GM21786 (cell line): Measurements from ENCODE around the gene EHD1.
A peak's percentile ranks its signal among the peaks of the same experiment; 100 is the strongest.
"Not testable (repeated sequence)": the region's sequence is repeated elsewhere in the genome, so short reads cannot be mapped to it uniquely, and the experiment has no call there.

Experiments
- ATAC-seq: cut with Tn5 transposase; IDR thresholded peaks from one replicate; pipeline ENCODE4 v1.9.1; 2021; ENCODE audit not compliant: unreplicated experiment

Gene EHD1

DNA sequence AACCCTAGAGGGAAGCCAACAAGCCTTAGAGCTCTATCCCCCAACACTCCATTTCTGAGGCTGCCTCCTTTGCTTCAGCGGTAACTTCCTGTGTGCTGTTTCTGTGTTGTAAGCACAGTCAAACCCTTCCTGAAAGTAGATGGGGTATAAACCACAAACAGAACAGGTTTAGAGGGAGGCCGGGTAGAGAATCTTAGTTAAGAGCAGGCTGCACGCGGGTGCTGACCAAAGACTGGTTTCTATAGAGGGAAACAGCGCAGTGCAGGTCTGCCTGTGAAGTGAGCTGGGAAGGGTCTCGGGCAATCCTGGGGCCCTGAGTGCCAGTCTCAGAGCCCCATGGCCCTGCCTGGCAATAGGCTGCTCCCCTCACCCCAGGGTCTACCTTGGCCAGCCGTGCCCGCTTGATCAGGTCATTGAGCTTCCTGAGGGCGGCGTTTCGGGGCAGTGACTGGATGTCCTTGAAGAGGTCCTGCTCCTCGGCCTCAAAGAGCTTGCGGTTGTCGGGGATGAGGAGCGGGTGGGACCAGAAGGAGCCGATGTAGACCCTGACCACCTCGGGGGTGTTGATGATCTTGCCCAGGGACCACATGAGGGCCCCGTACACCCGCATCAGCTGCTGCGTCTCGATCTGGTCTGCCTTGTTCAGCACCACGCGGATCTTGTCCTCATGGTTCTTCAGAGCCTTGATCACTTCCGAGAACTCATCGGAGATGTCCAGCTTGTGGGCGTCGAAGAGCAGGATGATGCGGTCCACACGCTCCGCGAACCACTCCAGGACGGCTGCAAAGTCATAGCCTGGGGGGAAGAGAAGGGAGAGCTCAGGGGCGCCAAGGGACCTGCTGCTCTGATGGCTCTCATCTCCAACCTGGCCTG is 18.6 kb downstream of the EHD1 start:
- peak; percentile 65 for ATAC-seq

DNA sequence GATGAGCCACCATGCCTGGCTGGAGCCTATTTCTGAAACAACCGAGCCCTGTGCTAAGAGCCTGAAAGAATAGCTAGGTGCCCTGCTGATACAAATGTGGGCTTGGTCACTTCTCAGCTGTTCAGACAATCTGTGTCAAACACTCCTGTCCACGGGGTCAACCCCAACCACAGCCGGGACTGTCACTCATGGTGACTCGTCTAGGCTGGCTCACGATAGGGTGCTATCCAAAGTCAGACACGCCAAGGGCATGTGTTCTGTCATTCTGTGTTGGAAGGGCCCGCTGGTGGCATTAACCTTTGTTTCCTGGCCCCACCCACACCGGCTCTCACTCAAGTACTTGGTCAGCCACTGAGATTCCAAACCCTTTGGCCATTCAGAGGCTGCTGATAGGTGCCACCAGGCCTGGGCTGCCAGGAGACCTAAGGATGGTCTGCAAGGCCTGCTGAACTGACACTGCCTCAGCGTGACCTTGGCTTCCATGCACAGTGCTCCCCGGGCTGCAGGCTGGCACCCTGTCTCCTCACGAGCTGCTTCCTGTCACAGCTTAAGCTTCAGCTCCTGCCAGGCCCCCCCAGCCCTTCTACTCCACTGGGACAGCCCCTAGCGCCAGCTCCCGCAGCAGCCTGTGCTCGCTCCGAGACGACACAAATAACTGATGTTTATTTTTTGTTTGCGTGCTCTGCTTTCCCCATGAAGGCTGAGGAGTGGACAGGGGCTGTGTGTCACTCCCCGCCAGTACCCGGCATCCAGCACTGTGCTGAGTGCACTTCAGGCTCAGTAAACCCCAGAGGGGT is 19.8 kb downstream of the EHD1 start:
- ATAC-seq = no peak

DNA sequence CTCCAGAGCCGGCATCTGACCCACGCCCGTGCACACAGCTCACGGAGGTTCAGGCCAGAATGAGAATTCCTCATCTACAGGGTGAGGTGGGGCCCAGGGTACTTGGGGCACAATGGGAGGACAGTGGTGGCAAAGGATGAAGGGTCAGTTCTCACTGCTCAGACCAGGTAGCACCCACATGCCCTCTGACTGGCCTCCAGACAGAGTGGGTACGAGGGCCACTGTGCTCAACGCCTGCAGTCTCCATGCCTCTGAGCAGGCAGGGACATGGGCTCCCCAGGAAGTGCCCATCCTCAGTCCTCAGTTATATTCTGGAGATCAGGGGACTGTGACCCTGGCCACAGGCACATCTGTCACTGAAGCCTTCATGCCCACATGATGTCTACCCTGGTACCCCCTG is 20.9 kb downstream of the EHD1 start:
- no peak for ATAC-seq

DNA sequence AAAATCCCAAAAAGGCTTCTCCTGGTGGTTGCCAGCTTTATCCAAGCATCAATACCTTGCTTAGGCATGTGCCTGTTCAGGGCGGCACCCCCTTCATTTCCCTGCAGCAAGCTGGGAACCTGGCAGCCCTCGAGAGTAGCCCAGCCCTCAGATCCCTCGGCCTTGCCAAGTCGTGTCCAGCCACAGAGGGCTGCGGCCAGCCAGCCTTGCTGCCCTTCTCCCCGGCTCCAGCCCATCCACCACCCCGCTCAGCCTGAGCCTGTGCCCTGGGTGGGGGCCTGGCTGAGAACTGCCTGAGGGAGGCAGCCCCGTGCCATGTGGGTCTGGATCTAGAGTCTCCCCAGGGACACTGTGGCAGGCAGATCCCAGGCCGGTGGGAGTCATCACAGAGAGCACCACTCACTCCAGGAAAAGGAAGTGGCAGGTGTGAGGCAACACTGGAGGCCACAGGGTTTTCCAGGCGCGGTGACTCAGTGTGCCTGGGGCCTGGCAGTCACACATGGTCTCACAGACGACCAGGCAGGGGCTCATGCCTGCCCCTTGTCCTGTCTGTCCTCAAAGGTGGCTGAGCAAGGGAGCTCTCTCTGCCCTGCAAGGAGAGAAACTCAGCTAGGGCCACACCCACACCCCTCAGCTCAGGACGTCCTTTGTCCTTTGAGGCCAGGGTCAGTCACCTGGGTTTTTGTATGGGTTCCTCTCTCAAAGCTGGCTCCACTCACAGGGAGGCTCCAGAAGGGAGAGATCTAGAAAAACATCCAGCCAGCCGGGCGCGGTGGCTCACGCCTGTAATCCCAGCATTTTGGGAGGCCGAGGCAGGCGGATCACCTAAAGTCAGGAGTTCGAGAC is 21.8 kb downstream of the EHD1 start:
- ATAC-seq = no peak

DNA sequence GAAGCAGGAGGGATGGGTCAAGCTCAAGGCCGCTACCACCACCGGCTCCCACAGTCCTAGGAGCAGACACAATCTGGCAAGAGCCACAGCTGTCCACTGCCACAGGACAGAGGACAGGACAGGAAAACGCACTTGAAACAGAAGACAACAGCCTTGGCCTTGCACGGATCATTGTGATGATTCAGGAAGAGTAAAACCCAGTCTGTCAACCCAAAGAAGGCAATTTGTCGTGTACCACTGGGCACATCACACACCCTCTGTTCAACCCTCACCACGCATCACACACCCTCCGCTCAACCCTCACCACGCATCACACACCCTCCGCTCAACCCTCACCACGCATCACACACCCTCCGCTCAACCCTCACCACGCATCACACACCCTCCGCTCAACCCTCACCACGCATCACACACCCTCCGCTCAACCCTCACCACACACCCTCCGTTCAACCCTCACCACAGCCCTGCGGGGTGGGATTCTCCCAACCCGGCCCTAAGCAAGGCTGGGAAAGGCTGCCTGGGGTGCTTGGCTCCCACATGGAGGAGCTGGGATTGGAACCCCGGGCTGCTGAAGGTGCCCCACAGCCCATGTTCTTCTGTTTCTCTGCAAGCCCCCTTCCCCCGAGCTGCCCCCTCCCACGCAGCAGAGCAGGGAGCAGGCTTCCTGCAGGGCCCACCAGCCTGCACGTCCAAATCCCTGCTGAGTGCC is 22.7 kb downstream of the EHD1 start:
- ATAC-seq = no peak

DNA sequence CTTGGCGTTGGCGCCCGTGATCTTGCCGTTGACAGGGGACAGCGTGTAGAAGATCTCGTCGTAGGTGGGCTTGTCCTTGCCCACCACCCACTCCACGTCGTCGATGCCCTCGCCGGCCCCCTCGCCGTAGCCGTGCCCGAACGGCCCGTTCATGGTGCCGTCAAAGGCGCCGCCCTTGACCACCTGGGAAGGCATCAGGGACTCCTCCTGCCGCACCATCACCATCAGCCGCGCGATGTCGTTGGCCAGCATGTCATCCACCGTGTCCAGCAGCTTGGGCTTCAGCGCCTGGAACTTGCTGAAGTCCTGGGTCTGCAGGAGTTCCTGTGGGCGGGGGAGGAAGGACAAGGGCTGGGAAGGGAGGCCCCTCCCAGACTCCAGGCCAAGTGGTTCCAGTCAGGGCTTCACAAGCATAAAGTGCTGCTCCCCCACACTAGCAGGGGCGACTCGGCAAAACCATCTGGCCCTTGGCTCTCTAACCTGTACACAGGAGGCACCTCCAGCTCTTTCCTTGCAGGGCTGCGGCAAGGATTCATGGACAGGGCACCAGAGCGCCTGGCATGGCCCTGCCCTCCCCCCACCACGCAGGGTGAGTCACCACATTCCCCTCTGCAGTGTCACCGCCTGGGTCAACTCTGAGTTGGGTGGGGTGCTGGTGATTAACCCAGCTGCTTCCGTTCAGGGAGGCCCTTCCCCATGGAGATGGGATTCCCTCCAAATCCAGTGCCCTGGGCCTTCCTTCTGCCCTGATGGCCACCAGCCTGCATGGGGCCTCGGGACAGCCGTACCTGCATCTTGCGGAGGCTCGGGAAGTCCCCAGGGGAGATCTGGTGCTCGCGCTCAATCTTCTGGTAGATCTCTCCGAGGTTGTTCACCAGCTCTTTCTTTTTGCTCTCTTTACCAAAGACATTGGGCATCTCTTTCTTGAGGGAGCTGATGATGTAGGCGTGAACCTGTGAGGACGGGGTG is 23.6 kb downstream of the EHD1 start:
- ATAC-seq = no peak

DNA sequence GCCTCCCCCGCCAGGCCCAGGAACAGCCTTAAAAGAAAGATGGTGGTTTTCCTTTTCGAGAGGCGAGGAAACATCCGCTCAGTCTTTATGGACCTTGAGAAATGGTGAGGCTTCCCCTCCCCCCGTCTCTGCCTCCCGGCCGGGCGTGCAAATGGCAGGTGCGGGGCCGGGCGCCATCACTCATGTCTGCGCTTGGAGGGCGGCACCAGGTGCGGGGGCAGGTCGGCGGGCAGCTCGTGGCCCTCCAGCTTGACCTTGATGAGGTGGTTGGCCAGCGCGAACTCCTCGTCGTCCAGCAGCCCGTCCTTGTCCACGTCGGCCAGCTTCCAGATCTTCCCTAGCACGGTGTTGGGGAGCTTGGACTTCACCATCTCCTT is 24.3 kb downstream of the EHD1 start:
- ATAC-seq = no peak

DNA sequence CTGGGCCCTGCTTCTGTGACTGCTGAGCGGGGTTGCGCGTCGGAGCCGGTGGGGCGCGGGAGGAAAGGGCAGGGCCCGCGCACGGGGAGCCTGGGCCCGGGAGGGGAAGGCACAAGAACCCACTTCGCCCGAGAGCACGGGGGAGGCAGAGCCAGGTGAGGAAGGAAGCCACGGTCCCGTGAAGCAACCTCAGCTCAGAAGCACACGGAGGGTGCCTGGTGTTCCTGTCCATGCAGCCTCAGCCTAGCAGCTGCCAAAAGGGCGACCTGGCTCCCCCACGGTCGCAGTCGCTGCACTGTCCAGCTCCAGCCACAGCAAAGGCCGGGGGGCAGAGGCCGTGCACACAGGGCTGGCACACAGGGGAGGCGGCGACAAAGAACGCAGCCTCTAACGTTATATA is 24.7 kb downstream of the EHD1 start:
- no peak for ATAC-seq

DNA sequence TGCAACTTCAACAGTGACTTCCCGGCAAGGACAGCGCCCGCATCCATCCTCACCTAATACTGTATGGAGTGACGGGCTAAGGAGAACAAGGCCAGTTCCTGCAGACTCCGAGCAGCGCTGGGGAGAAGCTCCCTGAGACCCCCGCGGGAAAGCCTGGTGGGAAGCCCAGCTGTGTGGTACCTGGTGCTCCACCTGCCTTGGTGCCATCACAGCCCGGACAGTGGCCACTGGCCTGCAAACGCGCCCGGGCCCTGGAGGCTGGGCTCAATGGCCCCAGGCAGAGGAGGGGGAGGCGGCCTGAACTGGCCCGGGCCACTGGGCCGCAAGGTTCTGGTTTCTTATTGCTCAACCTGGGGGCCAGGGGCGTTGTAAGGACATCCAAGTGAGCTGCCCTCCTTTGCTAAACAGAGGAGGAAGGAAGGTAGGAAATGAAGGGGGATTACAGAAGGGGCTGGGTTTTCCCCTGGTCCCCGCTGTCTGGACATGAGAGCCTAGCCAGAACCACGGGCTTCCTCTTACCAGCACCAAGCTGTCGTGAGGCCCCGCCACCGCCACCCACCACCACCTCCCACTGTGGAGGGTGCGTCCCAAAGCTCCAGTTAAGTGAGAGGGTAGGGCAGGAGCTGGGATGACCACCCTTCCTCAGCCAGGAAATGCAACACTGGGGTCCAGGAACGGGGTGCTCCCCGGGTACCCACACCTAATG is 25.5 kb downstream of the EHD1 start:
- ATAC-seq = no peak

DNA sequence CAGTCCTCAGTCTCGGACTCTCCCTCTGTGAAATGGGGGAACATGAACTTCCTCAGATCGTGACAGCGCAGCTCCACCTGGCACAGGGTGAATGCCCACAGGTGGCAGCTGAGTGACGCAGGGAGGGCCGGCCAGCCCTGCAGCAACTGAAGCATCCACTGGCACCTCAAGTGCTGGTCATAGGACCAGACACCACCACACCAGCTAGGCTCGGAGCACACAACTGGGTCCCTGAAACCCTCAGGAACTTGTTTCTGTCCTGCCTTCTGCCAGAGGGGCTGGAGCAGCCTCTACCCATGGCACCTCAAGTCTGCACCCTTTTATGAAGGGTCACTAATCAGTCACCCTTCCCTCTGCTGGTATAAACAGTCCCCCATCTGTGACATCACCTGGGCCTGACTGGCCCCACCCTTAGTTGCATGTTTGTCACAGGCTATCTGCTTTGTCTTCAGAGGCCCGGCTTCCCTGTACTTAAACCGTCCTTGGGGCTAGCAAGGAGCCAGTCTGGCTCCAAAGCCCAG is 26.5 kb downstream of the EHD1 start:
- ATAC-seq = no peak

DNA sequence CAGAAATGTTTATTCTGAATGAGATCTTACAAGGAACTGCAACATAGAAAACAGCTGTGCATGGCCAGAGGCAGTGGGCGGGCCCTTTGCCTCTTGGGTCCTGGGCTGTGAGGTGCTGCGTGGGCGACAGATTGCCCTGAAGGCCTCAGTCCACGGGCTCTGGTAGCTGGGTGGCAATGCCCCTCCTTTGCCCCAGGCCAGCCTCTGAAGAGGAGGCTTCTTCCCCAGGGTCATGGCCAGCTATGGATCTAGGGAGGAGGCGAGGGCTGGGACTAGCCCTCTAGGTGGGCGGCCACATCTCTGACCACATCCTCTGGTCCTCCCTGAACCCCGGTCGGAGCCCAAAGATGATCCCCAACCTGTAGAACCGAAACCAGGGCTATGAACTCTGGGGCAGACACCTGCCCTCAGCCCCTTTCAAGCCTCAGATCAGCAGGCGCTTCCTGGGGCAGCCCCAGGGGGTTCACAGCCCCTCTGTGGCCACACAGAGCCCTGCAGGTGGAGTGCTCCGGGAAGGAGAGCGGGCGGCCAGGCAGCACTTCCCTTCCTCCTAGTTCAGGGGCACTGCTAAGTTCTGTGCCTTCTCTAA is 27.3 kb downstream of the EHD1 start:
- ATAC-seq = peak; percentile 53

DNA sequence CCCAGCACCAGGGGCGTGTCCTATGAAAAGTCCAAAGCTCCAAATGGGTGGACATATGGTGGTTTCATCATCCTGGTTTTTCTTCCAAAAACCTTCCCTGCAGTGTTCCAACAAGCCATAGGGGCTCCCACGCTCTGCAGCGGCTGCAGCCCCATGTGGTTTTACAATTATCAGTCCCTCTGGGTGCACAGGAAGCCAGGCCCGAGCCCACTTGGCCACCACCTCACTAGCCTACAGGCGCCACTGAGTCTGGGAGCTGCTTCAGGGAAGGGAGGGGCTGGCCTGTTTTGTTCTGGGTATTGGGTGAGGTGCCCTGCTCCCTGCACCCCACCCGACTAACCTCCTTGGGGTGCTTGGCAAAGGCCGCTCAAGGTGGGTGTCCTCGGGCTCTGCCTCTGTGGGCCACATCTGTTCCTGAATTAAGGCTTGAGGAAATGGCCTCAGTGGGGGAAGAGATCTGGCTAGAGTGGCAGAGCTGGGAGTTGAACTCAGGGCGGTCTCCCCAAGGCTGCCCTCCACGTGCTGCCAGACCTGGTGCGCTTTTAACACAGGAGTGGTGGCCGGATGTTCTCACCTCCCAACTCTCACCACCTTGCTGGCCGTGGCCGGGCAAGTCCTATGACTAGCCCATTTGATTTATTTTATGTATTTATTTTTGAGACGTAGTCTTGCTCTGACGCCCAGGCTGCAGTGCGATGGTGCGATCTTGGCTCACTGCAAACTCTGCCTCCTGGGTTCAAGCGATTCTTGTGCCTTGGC is 28.6 kb downstream of the EHD1 start:
- ATAC-seq = no peak

DNA sequence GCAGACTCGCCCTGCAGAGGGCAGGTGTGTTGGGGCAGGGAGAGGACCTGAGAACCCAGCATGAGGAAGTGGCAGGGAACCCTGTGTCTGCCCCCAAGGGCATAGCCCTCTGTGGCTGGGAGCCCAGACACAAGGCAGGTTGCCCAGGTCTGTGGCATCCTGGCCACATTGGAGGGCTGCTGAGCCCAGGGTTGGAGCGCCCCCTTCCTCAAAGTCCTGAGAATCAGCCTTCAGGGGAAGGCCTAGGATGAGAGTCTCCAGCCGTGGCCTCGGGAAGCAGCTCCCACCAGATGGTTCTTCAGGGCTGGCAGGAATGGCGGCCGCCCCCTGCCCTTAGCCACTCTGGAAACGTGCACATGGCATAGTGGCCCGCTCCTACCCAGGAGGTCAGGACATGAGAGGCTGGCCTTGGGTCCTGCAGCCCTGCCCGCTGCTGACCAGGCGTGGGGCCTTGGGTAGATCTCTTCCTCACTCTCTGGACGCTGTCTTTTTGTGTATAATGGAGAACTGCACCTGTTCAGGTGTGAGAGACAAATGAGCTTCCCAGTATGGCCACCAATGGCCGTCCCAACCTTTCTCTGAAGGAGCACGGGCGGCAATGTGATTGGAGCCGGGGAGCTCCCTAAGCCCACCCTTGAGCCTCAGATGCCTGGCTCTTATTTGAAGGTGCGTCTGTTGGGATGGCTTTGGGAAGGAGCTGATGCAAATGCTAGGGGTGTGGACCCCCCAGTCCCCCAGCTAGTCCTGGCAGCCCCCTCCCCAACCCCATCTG is 29.4 kb downstream of the EHD1 start:
- ATAC-seq = no peak

DNA sequence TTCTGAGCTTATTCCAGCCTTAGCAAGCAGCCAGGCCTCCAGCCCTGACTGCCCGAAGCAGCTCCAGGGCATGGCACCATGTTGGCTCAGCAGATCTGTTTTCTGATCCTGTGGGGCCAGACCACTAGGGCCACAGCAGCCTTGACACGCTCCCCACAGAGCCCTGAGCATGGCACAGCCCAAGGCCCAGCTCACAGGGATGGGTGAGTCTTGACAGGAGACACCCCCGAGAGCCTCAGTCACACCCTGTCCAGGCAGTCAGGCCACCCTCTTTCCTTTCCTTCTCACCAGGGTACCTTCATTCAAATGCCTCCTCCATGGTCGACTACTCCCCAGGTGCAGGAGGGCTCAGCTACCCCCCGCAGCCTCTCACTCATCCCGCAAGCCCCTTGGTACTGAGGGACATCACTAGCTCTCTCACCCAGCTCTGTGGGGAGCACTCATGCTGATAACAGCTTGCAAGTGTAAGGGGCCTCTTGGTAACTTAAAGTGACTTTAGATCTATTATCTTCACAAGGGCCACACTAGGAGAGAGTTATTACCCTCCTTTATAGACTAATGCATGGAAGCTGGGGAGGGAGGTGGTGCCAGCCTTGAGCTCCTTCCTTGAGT is 30.1 kb downstream of the EHD1 start:
- no peak for ATAC-seq

DNA sequence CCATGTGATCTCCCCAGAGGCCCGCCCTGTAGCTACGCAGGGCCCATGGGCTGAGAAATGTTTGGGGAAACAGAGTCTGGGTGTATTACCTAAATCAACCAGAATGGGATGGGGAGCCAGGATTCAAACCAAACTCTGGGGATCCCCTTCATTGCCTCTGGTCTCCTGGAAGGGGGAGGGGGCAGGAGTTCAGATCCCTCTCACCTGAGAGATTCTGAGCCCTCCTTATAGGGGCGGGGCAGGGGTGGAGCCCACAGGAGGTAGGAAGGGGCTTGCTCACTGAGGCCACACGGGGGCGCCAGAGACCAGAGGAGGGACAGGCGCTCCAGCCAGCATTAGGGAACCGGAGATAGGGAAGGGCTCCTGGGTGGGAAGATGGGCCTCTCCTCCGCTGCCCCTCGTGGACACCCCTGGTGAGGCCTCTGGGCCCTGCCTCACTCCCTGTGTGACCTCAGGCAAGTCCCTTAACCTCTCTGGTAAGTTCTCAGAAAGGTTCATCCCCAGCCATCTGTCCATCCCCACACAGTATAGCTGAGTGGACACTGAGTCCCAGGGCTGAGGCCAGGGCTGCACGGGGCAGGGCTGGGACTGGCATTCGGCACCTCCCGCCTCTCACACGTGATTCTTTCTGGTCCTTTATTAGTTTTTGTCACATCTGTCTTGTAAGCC is 31.3 kb downstream of the EHD1 start:
- no peak for ATAC-seq

DNA sequence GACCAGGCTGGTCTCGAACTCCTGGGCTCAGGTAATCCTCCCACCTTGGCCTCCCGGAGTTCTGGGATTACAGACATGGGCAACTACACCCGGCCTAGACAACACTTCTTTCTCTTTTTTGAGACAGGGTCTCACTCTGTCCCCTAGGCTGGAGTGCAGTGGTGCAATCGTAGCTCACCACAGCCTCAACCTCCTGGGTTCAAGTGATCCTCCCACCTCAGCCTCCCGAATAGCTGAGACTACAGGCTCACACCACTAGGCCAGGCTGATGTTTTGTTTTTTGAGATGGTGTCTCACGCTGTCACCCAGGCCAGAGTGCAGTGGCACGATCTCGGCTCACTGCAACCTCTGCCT is 32.7 kb downstream of the EHD1 start:
- not testable (repeated sequence) for ATAC-seq
